Neuronal stem cell (in vitro differentiated cells): ENCODE data around the gene TXNDC8.

Source experiments
- DNase-seq: peaks from one replicate; pipeline ENCODE4 v3.0.0-alpha.2; 2013; ENCODE audit warnings: low spot score
- H2AFZ ChIP-seq: one replicate; pipeline ENCODE4 v1.6.1; 2013; ENCODE audit warnings: mild to moderate bottlenecking, low read length, inconsistent platforms
- H2AK5ac ChIP-seq: 2 replicates; pipeline ENCODE4 v1.6.1; 2013; ENCODE audit warnings: low read depth, mild to moderate bottlenecking, inconsistent platforms, low read length, moderate library complexity, mixed read lengths
- H2BK120ac ChIP-seq: 2 replicates; pipeline ENCODE4 v1.6.1; 2013; ENCODE audit warnings: low read depth, mild to moderate bottlenecking, inconsistent platforms, low read length, moderate library complexity, mixed read lengths
- H2BK12ac ChIP-seq: one replicate; pipeline ENCODE4 v1.6.1; 2013; ENCODE audit warnings: low read length, inconsistent platforms
- H2BK15ac ChIP-seq: 2 replicates; pipeline ENCODE4 v1.6.1; 2013; ENCODE audit warnings: mild to moderate bottlenecking, low read length, inconsistent platforms, mixed read lengths
- H2BK5ac ChIP-seq: one replicate; pipeline ENCODE4 v1.6.1; 2013; ENCODE audit warnings: inconsistent platforms, mild to moderate bottlenecking, low read length, moderate library complexity
- H3K14ac ChIP-seq: one replicate; pipeline ENCODE4 v1.6.1; 2013; ENCODE audit warnings: low read length, inconsistent platforms
- H3K18ac ChIP-seq: 2 replicates; pipeline ENCODE4 v1.6.1; 2013; ENCODE audit warnings: low read length, inconsistent platforms
- H3K23ac ChIP-seq: 2 replicates; pipeline ENCODE4 v1.6.1; 2013; ENCODE audit warnings: low read depth, mild to moderate bottlenecking, mixed read lengths, low read length, inconsistent platforms; ENCODE audit not compliant: poor library complexity
- H3K27ac ChIP-seq: replicated peaks from 3 replicates; pipeline ENCODE4 v1.5.1; 2013; ENCODE audit warnings: low read length, inconsistent platforms
- H3K27me3 ChIP-seq, 3 experiments: 2 replicates each; pipeline ENCODE4 v1.6.1; 2013; ENCODE audit warnings: low read length in 3 of 3, mild to moderate bottlenecking in 2 of 3, inconsistent platforms in 1 of 3, low read depth in 1 of 3, mixed read lengths in 1 of 3, moderate library complexity in 1 of 3; ENCODE audit not compliant: control insufficient read depth in 3 of 3, insufficient read depth in 3 of 3
- H3K36me3 ChIP-seq, 2 donors: replicated peaks in 1 of 2; 2 replicates each; pipeline ENCODE4 v1.6.1; 2013; ENCODE audit warnings: low read length in 2 of 2; ENCODE audit not compliant: control insufficient read depth in 2 of 2, insufficient read depth in 2 of 2
- H3K4ac ChIP-seq: 2 replicates; pipeline ENCODE4 v1.6.1; 2013; ENCODE audit warnings: inconsistent platforms, mild to moderate bottlenecking, low read length, moderate library complexity
- H3K4me1 ChIP-seq, 2 donors: 1 replicate in 1 of 2; 2 replicates in 1 of 2; pipeline ENCODE4 v1.6.1; 2013; ENCODE audit warnings: low read length in 2 of 2, low read depth in 1 of 2; ENCODE audit not compliant: control insufficient read depth in 2 of 2, insufficient read depth in 1 of 2
- H3K4me2 ChIP-seq: one replicate; pipeline ENCODE4 v1.6.1; 2013; ENCODE audit warnings: mild to moderate bottlenecking, low read length, inconsistent platforms; ENCODE audit not compliant: insufficient read depth, poor library complexity, severe bottlenecking
- H3K4me3 ChIP-seq, 2 donors: 2 replicates each; pipeline ENCODE4 v1.5.1; 2013; ENCODE audit warnings: low read length in 2 of 2, mild to moderate bottlenecking in 2 of 2, inconsistent platforms in 1 of 2, moderate library complexity in 1 of 2
- H3K79me1 ChIP-seq: one replicate; pipeline ENCODE4 v1.6.1; 2013; ENCODE audit warnings: low read depth, mild to moderate bottlenecking, inconsistent platforms, low read length, moderate library complexity
- H3K9ac ChIP-seq: one replicate; pipeline ENCODE4 v1.6.1; 2013; ENCODE audit warnings: mild to moderate bottlenecking, low read depth, low read length, inconsistent platforms; ENCODE audit not compliant: poor library complexity
- H3K9me3 ChIP-seq, 2 donors: replicated peaks in 1 of 2; 2 replicates each; pipeline versions ENCODE3 to v1.6.1; 2013; ENCODE audit warnings: low read length in 2 of 2, mild to moderate bottlenecking in 2 of 2, inconsistent platforms in 1 of 2, low read depth in 1 of 2, mixed read lengths in 1 of 2, moderate library complexity in 1 of 2; ENCODE audit not compliant: control insufficient read depth in 2 of 2, insufficient read depth in 1 of 2
- H4K8ac ChIP-seq: one replicate; pipeline ENCODE4 v1.6.1; 2013; ENCODE audit warnings: low read depth, mild to moderate bottlenecking, inconsistent platforms, low read length, moderate library complexity
- H4K91ac ChIP-seq: one replicate; pipeline ENCODE4 v1.6.1; 2013; ENCODE audit warnings: low read length, low read depth, mild to moderate bottlenecking, inconsistent platforms; ENCODE audit not compliant: poor library complexity
- WGBS, 2 donors: extraction: QIAGEN DNeasy Blood & Tissue Kit; methylation state at CpG; one replicate each; pipeline ENCODE4 v1.1.7; 2013; ENCODE audit warnings: missing lambda C conversion rate in 2 of 2, mixed read lengths in 1 of 2; ENCODE audit not compliant: insufficient read length in 2 of 2, insufficient replicate concordance in 1 of 2; ENCODE audit errors: extremely low coverage in 2 of 2; 5-methylcytosine and 5-hydroxymethylcytosine counted together

TXNDC8 gene

GRCh38 chr9:110278080-110278707 is 59.5 kb downstream of the TXNDC8 start:
- no peak overlapping the region for H2BK5ac ChIP-seq
- H4K91ac ChIP-seq = no peak overlapping the region
- H3K27me3 ChIP-seq = peaks cover 0 to 4% (median 0%) of the 10 kb centered on the region in 3 experiments
- H3K23ac ChIP-seq = no peak overlapping the region
- H3K18ac ChIP-seq = no peak overlapping the region
- no peak overlapping the region for H2BK12ac ChIP-seq
- no peak overlapping the region for H4K8ac ChIP-seq
- no peak overlapping the region for H3K4me3 ChIP-seq
- H3K4ac ChIP-seq = no peak overlapping the region
- H3K9ac ChIP-seq = no peak overlapping the region
- H2BK15ac ChIP-seq = no peak overlapping the region
- no peaks in the 10 kb centered on the region for H3K4me1 ChIP-seq
- no peak overlapping the region for H3K27ac ChIP-seq
- DNase-seq = no peak
- H3K79me1 ChIP-seq = no peaks in the 10 kb centered on the region
- WGBS, 2 donors = no CpG with 5 or more reads among the region's 3 CpGs
- H2BK120ac ChIP-seq = no peak overlapping the region
- H3K14ac ChIP-seq = no peak overlapping the region
- no peak overlapping the region for H2AFZ ChIP-seq
- H3K4me2 ChIP-seq = no peak overlapping the region
- H3K9me3 ChIP-seq = no peaks in the 10 kb centered on the region
- no peak overlapping the region for H2AK5ac ChIP-seq
- no peaks in the 10 kb centered on the region for H3K36me3 ChIP-seq

GRCh38 chr9:110276781-110277180 is 60.9 kb downstream of the TXNDC8 start:
- Histone ChIP-seq H2AFZ (no peak overlapping the region), H4K91ac (no peak overlapping the region), H3K9me3 (no peaks in the 10 kb centered on the region), H3K79me1 (no peaks in the 10 kb centered on the region), H4K8ac (no peak overlapping the region), H2BK5ac (no peak overlapping the region), H3K18ac (no peak overlapping the region), H3K36me3 (no peaks in the 10 kb centered on the region), H2BK120ac (no peak overlapping the region), H3K27me3 (peaks cover 0 to 4% (median 0%) of the 10 kb centered on the region in 3 experiments), H3K27ac (no peak overlapping the region), H3K14ac (no peak overlapping the region), H3K4me3 (no peak overlapping the region), H3K4ac (no peak overlapping the region), H3K23ac (no peak overlapping the region), H2BK12ac (no peak overlapping the region), H3K9ac (no peak overlapping the region), H3K4me1 (peaks cover 0 to 2% of the 10 kb centered on the region in 2 donors), H2BK15ac (no peak overlapping the region), H2AK5ac (no peak overlapping the region), H3K4me2 (no peak overlapping the region)
- no CpG with 5 or more reads among the region's 3 CpGs for WGBS, 2 donors
- DNase-seq = no peak

- Histone ChIP-seq H2BK5ac (no peak overlapping the region), H2AK5ac (no peak overlapping the region), H2BK15ac (no peak overlapping the region), H3K27ac (no peak overlapping the region), H3K18ac (no peak overlapping the region), H2BK12ac (no peak overlapping the region), H3K27me3 (no peaks in the 10 kb centered on the region), H3K14ac (no peak overlapping the region), H4K91ac (no peak overlapping the region), H2AFZ (no peak overlapping the region), H3K4me1 (peaks cover 0 to 2% of the 10 kb centered on the region in 2 donors), H3K9me3 (no peaks in the 10 kb centered on the region), H2BK120ac (no peak overlapping the region), H4K8ac (no peak overlapping the region), H3K23ac (no peak overlapping the region), H3K4me3 (no peak overlapping the region), H3K4ac (no peak overlapping the region), H3K4me2 (no peak overlapping the region), H3K36me3 (no peaks in the 10 kb centered on the region), H3K79me1 (no peaks in the 10 kb centered on the region), H3K9ac (no peak overlapping the region)
- no peak for DNase-seq
- WGBS, 2 donors = no CpG with 5 or more reads among the region's 3 CpGs
Measured at GRCh38 chr9:110270211-110270995, 67.3 kb downstream of the TXNDC8 start.

GRCh38 chr9:110266795-110267194 is 70.9 kb downstream of the TXNDC8 start:
- H3K4ac ChIP-seq = no peak overlapping the region
- H3K23ac ChIP-seq = no peak overlapping the region
- H3K4me3 ChIP-seq = no peak overlapping the region
- no peak overlapping the region for H2BK120ac ChIP-seq
- no peaks in the 10 kb centered on the region for H3K79me1 ChIP-seq
- H2BK15ac ChIP-seq = no peak overlapping the region
- no peak overlapping the region for H4K91ac ChIP-seq
- H2BK12ac ChIP-seq = no peak overlapping the region
- no peak overlapping the region for H2AFZ ChIP-seq
- peaks cover 0 to 3% of the 10 kb centered on the region in 2 donors for H3K9me3 ChIP-seq
- WGBS, 2 donors = no CpG with 5 or more reads among the region's 1 CpG
- no peak for DNase-seq
- H3K27me3 ChIP-seq = no peaks in the 10 kb centered on the region
- no peak overlapping the region for H3K4me2 ChIP-seq
- H3K18ac ChIP-seq = no peak overlapping the region
- H3K36me3 ChIP-seq = no peaks in the 10 kb centered on the region
- H3K27ac ChIP-seq = no peak overlapping the region
- no peak overlapping the region for H4K8ac ChIP-seq
- H3K9ac ChIP-seq = no peak overlapping the region
- H3K4me1 ChIP-seq = no peaks in the 10 kb centered on the region
- no peak overlapping the region for H2AK5ac ChIP-seq
- H3K14ac ChIP-seq = no peak overlapping the region
- no peak overlapping the region for H2BK5ac ChIP-seq
